Stimulated activated CD4-positive, alpha-beta T cell treated with anti-CD3 and anti-CD28 coated beads, Interleukin-15, amount 100 ng/mL, for 1 hour (primary cell): ENCODE data around the gene ZNF444.

ENCODE experiments used
- DNase-seq, 2 donors: peaks; one replicate each; pipeline ENCODE4 v3.0.0-alpha.2; 2020; ENCODE audit warnings: low read depth in 1 of 2, low spot score in 1 of 2

Gene ZNF444

DNA sequence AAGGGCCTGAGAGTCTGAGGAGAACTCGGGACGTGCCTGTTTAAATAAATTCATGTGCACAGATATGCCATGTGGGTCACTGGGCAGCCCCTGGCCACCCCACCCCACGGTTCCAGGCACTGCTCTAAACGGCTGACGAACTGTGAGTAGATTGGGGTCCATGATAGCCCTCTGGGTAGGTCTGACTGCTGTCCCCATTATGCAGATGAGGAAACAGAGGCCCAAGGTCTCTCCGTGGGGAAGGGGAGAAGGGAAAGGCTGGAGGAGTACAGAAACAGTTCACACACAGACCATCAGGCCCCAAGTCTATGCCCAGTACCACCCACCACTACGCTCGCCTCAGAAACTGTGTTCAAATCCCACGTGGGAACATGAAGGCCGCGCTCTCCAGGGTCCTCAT lies 34.1 kb upstream of the ZNF444 start:
- no peak for DNase-seq

DNA sequence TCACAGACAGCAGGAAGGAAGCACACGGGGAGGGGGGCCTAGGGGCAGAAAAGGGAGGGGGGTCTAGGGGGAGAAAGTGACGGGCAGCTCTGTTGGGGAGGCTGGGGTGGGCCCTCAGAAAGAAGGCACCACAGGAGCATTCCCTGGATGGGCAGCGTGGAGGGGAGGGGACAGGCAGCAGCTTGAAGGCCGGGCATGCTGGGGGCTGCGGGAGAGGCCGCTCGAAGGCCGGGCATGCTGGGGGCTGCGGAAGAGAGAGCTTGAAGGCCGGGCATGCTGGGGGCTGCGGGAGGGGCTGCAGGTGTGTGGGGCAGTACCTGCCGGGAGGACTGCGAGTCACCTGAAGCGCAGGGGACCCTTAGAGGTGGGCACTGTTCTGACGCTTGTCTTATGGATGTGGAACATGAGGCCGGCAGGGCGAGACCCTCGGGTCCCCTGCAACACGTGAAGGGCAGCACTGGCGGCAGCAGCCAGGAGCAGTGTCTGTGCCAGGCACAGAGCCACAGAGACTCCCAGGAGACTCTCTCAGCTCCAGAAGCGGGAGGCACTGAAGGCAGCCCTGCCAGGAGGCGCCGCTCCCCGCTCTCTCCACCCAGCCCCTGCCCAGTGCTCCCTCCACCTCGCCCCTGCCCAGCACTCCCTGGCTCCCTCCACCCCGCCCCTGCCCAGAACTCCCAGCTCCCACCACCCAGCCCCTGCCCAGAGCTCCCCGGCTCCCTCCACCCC lies 33.3 kb upstream of the ZNF444 start:
- DNase-seq, result no peak

DNA sequence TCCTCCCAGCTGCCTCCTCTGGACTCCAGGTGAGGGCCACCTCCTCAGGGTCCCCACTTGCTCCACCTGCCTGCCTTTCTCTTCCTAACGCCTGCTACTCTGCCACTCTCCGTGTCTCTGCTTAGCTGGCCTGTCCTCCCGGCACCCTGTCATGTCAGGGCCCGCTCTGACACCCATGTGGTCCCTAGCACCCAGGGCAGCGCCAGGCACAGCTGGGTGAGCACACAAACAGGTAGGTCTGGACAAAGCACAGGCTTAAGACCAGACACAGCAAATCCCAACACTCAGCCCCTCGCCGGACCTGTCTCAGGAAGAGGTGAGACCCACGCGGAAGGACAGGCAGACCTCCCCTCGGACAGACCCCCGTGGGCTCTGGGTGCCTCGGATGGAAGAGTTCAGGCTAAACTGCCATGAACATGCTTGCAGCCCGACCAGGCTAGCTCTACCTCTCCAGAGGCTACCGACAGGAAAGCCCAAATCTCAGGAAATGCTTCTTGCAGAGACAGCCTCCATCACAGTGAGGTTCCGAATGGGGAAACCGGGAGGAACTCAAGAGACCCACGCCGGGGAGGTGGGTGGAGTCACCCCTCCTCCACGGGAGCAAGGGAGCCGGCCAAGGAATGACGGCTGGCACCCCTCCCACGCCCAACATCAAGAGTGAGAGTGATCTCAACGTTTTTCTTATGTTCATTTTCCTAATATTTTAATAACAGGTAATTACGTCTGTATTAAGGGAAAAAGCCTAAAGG lies 32.5 kb upstream of the ZNF444 start:
- no peak for DNase-seq

DNA sequence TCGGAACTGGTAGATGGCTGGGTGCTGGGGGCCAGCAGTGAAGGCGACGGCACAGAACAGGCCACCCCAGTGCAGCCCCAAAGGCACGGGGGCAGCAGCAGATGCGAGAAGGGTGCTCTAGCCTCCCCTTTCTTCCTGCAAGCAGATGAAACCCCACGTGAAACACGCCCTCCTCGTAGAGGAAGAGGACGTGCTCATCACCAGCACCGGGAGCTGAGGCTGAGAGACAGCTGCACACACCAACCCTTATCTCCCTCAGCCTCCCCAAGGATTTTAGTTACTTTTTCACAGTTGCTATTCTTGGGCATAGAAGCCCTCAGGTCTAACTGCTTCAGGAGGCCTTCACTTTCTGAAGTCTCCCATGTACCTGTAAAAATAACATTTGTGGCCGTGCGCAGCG lies 31.9 kb upstream of the ZNF444 start:
- DNase-seq, result no peak

DNA sequence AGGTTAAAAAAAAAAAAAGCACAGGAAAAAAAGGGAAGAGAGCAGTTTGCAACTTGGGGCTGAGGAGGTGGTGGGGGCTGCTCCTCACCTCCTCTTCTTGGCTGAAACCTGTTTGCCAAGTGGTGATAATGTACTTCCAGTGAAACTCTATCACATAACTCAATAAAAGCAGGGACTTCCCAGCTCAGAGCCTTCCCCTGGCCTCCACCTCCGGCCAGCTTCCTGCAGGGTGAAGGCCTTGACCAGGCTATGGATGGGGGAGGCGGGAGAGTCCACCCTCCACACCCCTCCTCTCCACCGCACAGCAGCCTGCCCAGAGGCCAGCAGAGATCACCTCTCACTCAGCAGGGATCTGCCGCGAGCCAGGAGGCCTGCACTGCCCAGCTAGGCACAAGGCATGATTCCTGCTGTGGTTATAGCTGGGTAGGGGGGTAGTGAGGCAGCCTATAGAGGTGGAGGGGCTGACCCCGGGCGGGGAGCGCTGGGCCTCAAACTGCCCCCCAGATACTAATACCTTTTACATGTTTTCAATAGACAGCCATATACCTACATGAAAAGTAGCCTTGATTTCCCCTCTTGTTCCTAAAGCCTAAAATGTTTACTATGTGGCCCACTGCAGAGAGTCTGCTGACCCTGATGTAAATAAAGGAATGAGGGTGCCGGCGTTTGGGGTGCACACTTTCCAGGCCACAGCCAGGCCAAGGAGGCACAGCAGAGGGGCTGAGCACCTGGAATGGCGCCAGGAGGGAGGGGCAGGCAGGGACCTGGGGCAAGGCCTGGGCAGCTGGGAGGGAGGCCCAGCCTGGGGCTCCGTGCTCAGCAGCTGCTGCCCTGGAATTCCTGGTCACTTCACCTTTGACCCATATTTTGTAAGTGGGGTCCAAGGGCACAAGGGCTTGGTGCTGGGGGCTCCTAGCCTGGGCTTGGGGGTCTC lies 30.3 kb upstream of the ZNF444 start:
- no peak for DNase-seq

DNA sequence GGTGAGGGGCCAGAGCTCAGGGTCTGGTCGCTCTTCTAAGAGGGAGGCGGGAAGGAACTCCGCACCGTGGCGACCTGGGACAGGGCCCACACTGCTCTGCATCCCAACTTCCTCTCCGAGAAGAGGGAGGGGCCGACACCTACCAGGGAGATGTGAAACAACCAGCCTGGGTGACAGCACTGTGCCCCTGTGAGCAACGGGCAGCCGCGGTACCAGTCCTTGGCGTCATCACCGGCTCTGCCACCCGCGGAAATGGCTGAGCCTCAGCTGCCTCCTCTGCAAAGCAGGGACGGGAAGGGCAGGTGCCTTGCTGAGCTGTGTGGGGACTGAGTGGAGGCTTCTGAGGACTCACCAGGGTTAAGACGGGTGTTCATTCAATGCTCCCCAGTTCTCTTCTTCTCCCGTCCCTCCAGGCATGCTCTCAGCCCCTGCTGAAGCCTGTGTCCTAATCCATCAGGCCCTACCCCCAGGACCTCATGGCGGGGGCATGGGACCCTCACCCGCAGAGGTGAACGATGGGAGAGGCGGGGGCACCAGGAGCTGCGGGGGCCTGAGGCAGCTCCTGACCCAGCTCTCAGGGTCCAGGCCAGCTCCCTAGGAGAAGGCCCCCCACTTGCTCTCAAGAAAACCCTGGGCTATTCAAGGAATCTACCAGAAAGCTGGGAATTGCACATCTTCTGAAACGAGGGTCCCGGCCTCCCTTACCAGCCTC lies 29.3 kb upstream of the ZNF444 start:
- no peak for DNase-seq

DNA sequence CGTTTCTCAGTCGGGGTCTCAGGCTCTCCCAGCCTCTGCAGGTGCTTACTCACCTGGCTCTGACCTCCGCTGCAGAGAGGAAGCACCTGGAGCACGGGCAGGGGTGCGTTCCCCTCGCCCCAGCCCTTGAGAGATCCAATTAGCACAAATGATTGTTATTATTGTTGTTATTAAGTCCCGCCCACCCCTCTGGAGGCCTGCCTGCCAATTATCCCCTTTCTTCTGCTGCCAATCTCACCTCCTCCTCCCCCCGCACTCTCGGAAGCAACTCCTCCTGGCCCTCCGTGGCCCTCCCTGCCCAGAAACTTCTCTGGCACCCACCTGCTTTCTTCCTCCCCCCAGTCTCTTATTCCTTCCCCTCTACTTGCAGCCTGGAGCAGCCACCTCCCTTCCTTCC lies 28.8 kb upstream of the ZNF444 start:
- DNase-seq, result no peak

DNA sequence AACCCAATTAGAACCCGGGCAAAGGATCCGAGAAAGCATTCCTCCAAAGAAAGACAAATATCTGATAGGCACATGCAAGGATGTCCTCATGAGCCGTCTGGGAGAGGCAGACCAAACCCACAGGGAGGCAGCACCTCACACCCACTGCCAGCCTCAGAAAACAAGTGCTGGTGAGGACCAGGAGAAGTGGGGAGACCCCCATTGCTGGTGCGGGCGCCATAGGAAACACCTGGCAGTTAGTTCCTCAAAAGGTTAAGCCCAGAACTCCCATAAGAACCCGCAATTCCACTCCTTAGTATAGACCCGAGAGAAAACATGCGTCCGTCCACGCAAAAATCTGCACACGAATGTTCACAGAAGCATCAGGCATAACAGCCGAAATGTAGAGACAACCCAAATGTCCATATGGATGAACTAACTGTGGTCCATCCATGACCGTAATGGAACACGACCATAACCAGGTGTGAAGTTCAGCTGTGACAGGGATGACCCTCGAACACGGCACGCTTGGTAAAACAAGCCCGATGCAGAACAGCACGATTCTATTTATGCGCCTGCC lies 27.9 kb upstream of the ZNF444 start:
- DNase-seq, result no peak

DNA sequence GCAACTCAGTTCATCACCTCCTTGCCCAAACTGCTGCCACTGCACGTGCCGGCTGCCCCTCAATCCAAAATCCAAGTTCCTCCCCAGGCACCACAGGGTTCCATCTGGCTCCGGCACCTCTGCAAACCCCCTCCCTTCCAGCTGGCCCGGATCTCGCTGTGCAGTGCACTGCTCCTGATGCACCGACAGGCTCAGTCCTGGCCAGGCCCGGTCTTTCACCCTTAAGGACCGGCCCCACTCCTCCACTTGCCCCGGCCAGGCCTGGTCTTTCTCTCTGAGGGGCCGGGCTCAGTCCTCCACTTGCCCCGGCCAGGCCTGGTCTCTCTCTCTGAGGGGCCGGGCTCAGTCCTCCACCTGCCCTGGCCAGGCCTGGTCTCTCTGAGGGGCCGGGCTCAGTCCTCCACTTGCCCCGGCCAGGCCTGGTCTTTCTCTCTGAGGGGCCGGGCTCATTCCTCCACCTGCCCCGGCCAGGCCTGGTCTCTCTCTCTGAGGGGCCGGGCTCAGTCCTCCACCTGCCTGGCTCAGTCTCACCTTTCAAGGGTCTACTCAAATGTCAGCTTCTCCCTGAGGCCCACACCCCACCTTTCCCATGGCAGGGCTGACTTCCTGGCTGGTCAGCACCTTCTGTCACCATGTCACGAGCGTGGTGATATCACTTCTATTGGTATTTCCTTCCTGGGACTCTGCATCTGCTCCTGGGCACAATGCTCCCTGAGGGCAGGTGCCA lies 26.9 kb upstream of the ZNF444 start:
- DNase-seq, result no peak

DNA sequence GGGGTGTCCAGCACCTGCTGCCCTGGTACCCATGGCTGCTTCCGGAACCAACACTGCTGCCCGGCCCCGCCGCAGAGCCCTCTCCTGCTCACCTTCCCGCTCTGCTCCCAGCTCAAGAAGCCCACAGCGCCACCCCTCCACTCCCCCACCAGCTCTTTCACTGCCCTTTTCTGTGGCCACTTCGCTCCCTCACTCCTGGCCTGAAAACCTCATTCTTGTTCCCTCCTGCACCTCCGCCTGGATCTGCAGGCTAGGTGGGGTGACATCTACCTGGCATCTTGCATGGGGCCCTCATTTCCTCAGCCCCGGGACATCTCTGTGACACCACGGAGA lies 26.3 kb upstream of the ZNF444 start:
- no peak for DNase-seq

DNA sequence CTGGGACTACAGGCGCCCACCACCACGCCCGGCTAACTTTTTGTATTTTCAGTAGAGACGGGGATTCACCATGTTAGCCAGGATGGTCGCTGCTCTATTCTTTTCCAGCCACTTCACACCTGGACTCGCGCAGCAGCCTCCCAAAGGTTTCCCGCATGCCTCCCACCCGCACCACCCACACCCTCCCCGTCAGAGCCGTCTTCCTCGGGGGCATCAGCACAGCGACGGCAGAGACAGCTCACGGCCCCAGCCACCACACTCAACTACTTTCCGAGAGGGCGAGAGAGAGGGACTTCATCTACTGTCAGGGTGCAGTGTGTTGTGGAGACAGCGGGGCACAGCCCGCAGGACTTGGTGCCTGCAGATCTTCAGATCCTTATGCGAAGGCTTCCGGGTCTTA lies 25.6 kb upstream of the ZNF444 start:
- DNase-seq, result no peak

DNA sequence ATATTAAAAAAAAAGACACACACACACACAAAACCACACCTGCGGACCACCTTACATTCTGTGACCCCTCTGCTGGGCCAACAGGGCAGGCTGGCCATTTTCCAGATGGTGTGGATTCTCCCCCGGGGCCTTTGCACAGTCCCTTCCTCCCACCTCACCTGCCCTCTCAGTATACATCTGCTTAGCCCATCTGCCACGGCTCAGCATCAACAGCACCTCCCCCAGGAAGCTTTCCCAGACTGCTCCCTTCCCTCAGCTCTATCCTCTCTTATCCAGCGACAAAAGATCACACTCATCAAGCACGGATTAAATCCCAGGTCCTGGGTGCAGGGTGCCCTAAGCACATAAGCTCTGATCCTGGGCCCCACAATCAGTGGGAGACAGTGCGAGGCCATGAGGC lies 24.5 kb upstream of the ZNF444 start:
- no peak for DNase-seq

DNA sequence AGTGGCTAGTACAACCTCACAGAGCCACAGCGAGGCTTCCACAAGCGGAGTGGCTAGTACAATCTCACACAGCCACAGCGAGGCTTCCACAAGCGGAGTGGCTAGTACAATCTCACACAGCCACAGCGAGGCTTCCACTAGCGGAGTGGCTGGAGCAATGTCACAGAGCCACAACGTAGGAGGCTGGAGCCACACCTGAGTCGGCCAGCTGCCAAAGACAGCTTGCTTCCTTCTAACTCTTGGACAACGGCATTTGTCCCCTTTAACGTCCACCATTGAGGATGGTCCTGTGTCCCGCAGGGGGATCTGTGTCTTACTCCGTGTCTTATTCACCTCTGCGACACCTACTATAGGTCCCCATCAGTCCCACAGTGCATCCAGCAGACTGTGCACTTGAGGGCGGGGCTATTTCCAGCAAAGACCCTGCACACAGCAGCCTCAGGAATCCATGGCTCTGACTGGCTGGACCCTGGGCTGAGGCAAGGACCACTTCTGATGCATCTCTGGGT lies 23.7 kb upstream of the ZNF444 start:
- DNase-seq, result no peak

DNA sequence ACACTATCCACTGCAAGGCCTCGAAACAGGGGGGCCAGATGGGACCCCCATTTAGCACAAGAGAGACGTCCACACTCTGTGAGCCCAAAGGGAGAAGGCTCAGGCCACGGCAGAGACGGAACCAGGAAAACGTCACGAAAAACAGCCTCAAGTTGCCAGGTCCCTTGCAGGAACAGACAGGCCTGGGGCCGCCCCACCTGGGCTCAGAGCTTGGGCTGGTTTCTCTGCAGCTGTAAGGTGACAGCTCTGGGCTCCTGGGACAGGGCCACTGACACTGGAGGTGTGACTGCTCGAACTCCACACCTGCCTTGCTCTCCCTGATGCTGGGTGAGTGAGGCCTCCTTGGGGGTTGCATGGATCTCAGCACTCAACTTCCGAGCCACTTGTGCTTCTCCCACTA lies 23.2 kb upstream of the ZNF444 start:
- no peak for DNase-seq

DNA sequence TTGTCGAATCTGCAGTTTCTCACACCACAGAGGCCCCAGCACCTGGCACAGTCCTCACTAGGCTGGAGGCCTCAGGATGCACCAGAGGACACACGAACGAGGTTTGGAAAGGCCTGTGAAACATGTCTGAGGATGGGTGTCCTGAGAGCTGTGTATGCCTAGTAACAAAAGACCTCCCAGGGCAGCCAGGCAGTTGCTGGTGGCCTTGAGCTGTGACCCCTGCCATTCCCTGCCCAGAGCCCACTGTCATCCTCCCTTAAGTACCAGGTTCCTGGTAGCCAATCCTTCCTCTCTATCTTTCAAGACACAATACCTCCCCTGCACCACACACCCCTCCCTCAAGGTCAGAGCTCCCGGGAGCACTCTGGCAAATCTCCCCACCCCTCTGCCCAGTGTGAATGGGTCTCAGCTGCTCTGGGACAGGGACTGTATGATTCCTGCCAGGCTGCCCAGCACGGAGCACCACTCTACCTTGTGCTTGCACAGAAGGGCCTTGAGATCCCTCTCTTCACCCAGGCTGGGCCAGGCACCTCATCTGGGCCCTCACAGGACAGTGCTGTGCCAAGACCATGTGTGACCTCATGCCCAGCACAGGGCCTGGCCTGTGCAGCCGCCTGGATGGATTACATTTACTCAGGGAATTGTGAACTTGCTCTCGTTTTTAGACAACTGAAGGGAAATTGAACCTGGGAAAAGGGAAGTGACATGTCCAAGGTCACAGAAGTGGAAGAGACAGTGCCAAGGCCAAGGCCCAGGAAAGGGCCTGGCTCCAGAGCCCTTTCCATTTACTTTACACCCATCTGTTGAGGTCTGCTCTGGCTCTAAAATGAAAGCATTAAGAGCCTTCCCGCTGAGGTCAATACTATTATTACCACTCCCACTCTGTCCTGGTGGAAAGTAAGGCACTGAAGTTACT lies 22.2 kb upstream of the ZNF444 start:
- no peak for DNase-seq

DNA sequence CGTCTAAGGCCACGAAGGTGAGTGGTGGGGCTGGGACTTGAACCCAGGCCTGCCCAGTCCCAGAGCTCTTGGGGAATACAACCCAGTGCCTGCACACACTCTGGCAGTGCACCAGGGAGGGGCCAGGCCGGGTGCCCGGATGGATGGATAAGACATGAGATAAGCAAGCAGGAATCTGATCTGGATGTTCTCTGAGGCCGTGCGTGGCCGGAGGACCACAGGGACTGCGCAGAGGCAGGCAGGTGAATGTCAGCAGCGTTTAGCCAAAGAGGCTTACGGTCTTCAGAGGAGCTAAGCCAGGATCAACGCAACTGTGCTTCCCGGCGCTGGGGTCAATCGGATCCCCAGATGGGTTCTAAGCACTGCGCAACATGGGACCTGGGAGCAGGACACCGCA lies 21.5 kb upstream of the ZNF444 start:
- no peak for DNase-seq

DNA sequence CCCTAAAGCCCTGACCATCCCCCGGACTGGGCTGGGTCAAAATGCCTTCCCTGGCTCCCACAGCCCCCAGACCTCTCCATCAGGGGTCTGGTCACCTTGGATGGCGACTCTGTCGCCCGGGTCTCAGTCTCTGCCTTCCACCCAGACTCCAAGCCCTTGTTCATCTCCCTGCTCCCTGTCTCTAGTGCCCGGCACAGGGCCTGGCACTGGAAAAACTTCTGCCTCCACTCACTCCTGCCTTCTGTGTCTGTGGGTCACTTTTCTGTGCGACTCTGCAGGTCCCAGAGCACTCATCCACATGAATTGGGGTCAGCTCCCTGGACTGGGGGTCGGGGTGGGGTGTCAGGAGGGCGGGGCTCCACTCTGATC lies 21.1 kb upstream of the ZNF444 start:
- no peak for DNase-seq

DNA sequence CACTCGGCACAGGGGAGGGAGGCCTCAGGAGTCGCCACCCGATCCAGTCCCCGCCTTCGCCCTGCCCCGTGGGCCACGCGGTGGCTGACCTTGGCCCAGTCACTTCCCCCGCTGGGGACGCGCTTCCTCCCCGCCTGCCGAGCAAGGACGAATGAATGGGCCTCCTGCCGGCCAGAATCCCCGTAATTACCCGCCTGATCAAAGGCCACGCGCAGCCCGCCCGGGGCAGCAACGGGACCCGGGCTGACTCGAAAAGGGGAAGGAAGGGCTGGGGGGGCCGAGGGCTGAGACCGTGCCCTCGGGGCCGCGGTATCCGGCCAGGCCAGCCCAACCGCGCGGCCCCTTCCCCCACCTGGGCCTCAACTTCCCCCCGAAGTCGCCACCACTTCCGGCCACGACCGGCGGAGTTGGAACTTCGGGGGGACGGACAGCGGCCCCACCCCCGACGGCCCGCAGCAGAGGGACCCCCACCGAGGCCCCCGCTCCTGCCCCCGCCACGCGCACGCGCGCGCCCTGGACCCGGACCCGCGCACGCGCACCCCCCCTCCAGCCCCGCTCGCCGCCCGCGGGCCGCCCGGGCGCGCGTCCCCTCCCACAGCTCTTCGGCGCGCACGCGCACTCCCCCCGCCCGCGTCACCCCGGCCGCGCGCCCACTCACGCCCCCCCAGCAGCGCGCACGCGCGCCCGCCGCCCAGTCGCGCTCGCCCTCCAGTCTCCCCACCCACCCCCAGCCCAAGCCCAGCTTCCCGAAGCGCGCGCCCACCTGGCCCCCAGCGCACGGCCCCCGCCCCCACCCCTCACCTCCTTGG lies 20.5 kb upstream of the ZNF444 start:
- peak; percentile 62 to 79 for DNase-seq
